ENCODE results near the gene FRMD1. TPM values are rescaled to one million over a fixed set of nuclear protein-coding genes. Genes with fewer than 3 reads are reported as not detected.

Gene FRMD1
- polyA plus RNA-seq, 3 donors: not detected

DNA sequence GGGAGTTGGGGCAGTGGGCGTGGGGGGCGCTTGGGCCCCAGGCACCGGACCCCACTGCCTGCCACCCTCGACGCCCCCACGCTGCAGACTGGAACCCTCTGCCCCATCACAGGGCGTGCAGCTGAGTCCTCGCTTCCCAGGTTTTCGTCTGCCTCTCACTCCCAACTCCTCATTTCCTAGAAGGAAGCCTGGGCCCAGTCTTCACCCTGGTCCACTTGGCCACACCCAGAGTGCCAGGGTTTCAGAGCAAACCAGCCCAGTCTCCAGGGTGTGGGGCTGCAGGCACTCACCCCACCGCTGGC, 30.3 kb downstream of the FRMD1 start:
- H3K4me3 ChIP-seq (replicated peaks in 1 of 3; ENCODE audit: low read depth in 2 of 3, low read length in 3 of 3): no peak overlapping the region
- 92% methylated on average over 10 of the region's 10 CpGs for WGBS (ENCODE audit: insufficient coverage)
- H4K20me1 ChIP-seq (ENCODE audit: insufficient read depth, low read length): no peaks in the 10 kb centered on the region
- no peaks in the 10 kb centered on the region for H3K4me1 ChIP-seq (ENCODE audit: control insufficient read depth in 1 of 2, insufficient read depth in 2 of 2, low read length in 2 of 2)
- TF ChIP-seq, protein P1, sequence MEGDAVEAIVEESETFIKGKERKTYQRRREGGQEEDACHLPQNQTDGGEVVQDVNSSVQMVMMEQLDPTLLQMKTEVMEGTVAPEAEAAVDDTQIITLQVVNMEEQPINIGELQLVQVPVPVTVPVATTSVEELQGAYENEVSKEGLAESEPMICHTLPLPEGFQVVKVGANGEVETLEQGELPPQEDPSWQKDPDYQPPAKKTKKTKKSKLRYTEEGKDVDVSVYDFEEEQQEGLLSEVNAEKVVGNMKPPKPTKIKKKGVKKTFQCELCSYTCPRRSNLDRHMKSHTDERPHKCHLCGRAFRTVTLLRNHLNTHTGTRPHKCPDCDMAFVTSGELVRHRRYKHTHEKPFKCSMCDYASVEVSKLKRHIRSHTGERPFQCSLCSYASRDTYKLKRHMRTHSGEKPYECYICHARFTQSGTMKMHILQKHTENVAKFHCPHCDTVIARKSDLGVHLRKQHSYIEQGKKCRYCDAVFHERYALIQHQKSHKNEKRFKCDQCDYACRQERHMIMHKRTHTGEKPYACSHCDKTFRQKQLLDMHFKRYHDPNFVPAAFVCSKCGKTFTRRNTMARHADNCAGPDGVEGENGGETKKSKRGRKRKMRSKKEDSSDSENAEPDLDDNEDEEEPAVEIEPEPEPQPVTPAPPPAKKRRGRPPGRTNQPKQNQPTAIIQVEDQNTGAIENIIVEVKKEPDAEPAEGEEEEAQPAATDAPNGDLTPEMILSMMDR (IDR thresholded peaks at IDR 0.05): no peak
- peaks cover 0 to 5% (median 0%) of the 10 kb centered on the region in 3 donors for H3K27me3 Mint-ChIP-seq (ENCODE audit: low read depth in 3 of 3)
- no peak overlapping the region for H2AFZ ChIP-seq (ENCODE audit: insufficient read depth, low read depth, low read length, poor library complexity, severe bottlenecking)
- intact Hi-C loops (cut with micrococcal nuclease): no loop called here
- no peak overlapping the region for H3K27ac Mint-ChIP-seq
- H3K4me3 Mint-ChIP-seq: no peak overlapping the region
- H3K9me3 Mint-ChIP-seq: peaks cover 0 to 9% (median 3%) of the 10 kb centered on the region in 7 donors
- H3K36me3 Mint-ChIP-seq: no peaks in the 10 kb centered on the region
- peaks cover 3 to 18% of the 10 kb centered on the region in 2 donors for H3K9me3 ChIP-seq (replicated peaks in 1 of 2; ENCODE audit: control insufficient read depth in 1 of 2, insufficient read depth in 1 of 2, low read length in 2 of 2)
- no peaks in the 10 kb centered on the region for H3K79me2 ChIP-seq (ENCODE audit: insufficient read depth, low read length)
- no peaks in the 10 kb centered on the region for H3K4me1 Mint-ChIP-seq
- no peaks in the 10 kb centered on the region for H3K36me3 ChIP-seq (replicated peaks in 1 of 2; ENCODE audit: control insufficient read depth in 1 of 2, insufficient read depth in 2 of 2, low read length in 2 of 2)
- H3K27me3 ChIP-seq (ENCODE audit: control insufficient read depth in 2 of 2, insufficient read depth in 2 of 2, low read length in 2 of 2): no peaks in the 10 kb centered on the region
- H3K9ac ChIP-seq (ENCODE audit: insufficient read depth, low read length, poor library complexity, severe bottlenecking): no peak overlapping the region
- no peak overlapping the region for H3K27ac ChIP-seq (ENCODE audit: low read depth in 1 of 2, low read length in 2 of 2)
- DNase-seq: no peak
- H3K4me2 ChIP-seq (replicated peaks; ENCODE audit: extremely low read depth, low read length, poor library complexity, severe bottlenecking): no peak overlapping the region

DNA sequence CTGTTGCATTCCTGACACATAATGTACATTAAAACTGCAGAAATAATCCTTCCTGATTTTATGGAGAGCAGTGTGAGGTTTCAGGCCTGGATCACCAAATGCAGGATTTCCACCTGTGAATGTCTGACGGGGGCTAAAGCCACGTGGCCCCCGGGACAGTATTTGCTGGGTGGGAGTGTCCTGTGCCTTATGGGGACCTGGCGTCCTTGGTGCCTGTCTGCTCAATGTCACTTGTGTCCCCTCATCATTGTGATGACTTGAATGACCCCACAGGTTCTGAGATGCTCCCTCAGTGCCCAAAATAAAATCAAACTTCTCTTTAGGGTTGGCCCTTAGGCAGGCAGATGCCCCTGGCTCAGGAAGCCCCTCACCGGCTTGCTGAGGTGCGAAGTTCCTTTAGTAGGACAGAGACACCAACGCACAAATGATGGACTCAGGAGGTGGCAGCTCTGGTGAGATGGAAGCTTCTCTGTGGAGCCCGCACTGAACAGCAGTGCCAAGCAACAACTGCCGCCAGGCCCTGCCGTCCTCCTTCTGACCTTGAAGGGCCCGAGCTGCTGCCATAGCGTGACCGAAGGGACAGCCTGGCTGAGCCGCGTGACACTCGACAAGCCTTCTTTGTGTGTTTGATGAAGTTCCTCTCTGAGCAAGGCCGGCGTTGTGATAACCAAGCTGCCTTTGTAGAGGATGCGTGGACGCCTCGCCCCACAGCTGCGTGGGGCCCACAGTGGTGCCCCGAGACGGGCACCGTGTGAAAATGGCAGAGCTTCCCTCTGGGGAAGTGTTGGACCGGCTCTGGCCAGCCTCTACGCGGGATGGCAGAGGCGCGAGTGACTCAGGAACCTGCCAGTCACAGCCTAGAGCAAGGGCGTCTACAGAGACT, 30.9 kb downstream of the FRMD1 start:
- H3K4me1 Mint-ChIP-seq: no peaks in the 10 kb centered on the region
- peaks cover 3 to 14% (median 4%) of the 10 kb centered on the region in 7 donors for H3K9me3 Mint-ChIP-seq
- no peaks in the 10 kb centered on the region for H4K20me1 ChIP-seq (ENCODE audit: insufficient read depth, low read length)
- intact Hi-C loops (cut with micrococcal nuclease): no loop called here
- no peak overlapping the region for H3K4me3 Mint-ChIP-seq
- 89% methylated on average over 30 of the region's 31 CpGs for WGBS (ENCODE audit: insufficient coverage)
- H3K27ac ChIP-seq (ENCODE audit: low read depth in 1 of 2, low read length in 2 of 2): no peak overlapping the region
- H3K9me3 ChIP-seq (replicated peaks in 1 of 2; ENCODE audit: control insufficient read depth in 1 of 2, insufficient read depth in 1 of 2, low read length in 2 of 2): peaks cover 9 to 24% of the 10 kb centered on the region in 2 donors
- DNase-seq: no peak
- no peak overlapping the region for H3K9ac ChIP-seq (ENCODE audit: insufficient read depth, low read length, poor library complexity, severe bottlenecking)
- no peak overlapping the region for H3K4me3 ChIP-seq (replicated peaks in 1 of 3; ENCODE audit: low read depth in 2 of 3, low read length in 3 of 3)
- H3K79me2 ChIP-seq (ENCODE audit: insufficient read depth, low read length): no peaks in the 10 kb centered on the region
- H3K27ac Mint-ChIP-seq: no peak overlapping the region
- no peaks in the 10 kb centered on the region for H3K27me3 ChIP-seq (ENCODE audit: control insufficient read depth in 2 of 2, insufficient read depth in 2 of 2, low read length in 2 of 2)
- no peak overlapping the region for H3K4me2 ChIP-seq (replicated peaks; ENCODE audit: extremely low read depth, low read length, poor library complexity, severe bottlenecking)
- H3K36me3 Mint-ChIP-seq: no peaks in the 10 kb centered on the region
- H3K27me3 Mint-ChIP-seq (ENCODE audit: low read depth in 3 of 3): peaks cover 0 to 5% (median 0%) of the 10 kb centered on the region in 3 donors
- TF ChIP-seq, protein P1 (IDR thresholded peaks at IDR 0.05): no peak
- H3K36me3 ChIP-seq (replicated peaks in 1 of 2; ENCODE audit: control insufficient read depth in 1 of 2, insufficient read depth in 2 of 2, low read length in 2 of 2): no peaks in the 10 kb centered on the region
- no peaks in the 10 kb centered on the region for H3K4me1 ChIP-seq (ENCODE audit: control insufficient read depth in 1 of 2, insufficient read depth in 2 of 2, low read length in 2 of 2)
- no peak overlapping the region for H2AFZ ChIP-seq (ENCODE audit: insufficient read depth, low read depth, low read length, poor library complexity, severe bottlenecking)

Data from CD14-positive monocyte (primary cell).